HG03521 (cell line): Measurements from ENCODE around the gene TBC1D21.

Experiments
- ATAC-seq: cut with Tn5 transposase; IDR thresholded peaks from one replicate; pipeline ENCODE4 v1.9.1; 2021; ENCODE audit warnings: mild to moderate bottlenecking, moderate library complexity; ENCODE audit not compliant: unreplicated experiment

TBC1D21 gene

DNA sequence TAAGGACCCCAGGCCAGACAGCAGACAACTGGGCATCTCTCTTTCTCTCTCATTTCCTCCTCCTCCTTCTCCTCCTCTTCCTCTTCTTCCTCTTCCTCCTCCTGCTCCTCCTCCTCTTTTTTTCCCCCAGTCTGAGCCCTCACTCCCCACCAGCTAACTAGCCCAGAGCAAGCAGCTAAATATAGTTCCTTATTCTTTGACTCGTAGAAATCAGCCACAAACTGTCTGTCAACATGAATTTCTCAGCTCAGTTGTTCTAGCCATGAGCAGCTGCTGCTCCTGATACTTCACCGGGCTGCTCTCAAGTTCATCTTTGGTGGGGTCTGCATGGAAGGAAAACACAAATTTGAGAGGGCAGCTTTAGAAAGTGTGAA lies 33.7 kb downstream of the TBC1D21 start:
- no peak for ATAC-seq

DNA sequence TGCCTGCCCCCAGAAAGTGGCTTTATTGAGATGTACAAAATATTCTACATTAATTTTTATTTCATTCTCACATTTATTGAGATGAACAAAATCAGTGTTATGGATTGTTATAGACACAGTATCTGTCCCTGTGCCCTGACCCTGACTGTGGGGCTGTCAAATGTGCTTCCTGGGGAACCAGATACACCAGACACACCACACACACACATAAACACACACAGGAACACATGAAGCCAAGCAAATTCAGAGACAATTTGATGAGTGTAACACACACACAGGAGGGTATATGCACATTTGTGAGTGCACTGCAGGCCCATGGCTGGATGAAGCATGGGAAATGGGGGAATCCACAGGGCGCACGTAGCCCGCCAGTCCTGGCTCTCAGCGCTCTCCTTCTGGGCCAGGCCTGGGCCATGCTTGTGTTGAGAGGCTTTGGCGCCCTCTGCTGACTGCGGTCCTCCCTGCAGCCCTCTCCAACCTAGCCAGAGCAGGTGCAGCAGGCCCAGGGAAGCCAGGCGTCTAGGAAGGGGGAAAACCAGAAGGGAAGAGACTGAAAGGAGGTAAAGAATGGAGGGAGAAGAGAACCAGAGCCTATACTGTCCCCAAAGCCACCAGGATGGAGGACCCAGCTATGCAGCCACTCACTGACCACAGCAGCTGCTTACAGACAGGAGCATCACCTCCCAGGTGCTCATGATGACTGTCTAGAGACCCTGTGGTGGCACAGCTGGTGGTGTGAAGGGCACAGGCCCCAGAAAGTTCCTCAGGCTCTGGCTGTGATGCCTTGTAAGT lies 34.9 kb downstream of the TBC1D21 start:
- ATAC-seq: no peak

DNA sequence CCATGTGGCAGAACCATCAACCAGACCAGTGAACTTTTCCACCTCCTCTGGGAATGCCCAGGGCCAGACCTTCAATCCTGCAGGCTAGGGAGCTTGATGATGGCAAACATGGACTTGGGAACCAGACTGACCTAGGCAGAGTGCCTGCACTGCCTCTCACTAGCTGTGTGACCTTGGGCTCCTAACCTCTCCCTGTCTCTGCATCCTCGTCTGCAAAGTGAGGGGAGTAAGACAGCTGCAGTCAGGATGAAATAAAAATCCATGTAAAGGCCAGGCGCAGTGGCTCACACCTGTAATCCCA lies 35.4 kb downstream of the TBC1D21 start:
- no peak for ATAC-seq

DNA sequence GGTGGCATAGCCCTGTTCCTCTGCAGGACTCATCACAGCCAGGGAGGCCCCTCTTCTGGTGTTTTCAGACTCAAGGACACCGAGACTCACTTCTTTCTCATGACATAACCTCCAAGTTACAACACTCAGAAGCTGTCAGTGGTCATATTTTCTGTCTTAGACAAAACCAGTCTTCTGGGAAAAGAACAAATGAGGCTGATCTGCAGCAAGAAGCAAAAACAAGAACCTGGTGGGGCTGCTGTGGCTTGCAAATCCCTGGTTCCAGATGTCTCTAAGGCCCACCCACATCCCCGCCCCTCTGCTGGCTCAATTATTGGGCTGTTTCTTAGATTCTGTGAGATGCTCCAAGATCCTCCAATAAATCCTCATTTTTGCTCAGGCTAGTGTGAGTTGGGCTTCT lies 36.3 kb downstream of the TBC1D21 start:
- ATAC-seq: no peak

DNA sequence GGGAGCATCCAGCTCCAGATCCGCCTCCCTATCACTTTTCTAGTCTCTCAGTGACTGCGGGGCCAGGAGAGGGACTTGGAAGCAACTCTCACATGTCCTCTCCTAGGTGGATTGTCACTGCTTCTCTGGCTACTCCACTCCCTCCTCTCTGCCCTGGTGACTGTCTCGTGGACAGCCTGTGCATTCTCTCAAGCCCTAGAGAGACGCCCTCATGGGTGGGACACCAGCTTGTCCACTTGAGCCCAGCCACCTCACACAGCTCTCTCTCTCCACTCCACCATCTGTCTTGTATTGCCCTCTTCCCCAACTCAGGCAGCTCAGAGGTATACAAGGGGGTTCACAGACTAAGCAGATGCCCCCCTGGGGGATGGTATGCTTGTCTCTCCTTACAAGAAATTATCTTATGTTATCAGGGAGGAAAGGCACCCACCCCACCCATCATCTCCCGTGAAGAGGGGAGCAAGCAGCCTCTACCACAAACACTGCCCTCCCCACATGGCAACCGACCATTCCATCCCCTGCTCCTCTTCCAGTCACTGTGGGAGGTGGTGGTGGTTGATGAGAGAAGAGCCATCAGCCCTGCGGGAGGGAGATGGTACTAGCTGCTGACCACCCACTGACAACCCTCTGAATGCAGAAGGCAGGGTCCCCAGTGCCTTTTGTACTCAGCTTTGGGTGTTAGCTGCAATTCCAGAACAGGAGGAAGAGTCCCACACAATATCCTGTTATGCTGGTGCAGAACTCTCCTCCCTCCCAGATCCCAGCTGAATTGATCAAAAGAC lies 37.3 kb downstream of the TBC1D21 start:
- ATAC-seq: no peak

DNA sequence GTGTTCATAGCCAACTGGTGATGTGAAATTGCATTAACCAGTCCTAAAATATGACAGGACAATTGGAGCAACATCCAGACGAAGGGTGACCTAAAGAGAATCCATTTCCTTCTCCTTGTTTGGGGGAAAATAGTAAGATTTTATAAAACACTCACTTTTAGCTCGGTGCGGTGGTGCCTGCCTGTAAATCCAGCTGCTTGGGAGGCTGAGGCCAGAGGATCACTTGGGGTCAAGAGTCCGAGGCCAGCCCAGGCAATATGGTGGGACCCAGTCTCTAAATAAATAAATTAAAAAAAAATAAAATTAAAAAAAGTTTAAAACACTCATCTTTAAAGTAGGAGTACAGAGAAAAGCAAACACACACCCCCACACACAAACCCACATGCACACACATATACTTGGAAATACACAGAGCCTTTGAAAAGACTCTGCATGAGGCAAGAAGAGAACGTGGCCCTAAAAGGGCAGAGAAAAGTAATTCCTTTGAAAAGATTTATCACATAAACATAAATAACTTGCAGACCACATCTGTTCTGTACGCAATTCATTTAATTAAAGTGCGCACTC lies 38.7 kb downstream of the TBC1D21 start:
- no peak for ATAC-seq

DNA sequence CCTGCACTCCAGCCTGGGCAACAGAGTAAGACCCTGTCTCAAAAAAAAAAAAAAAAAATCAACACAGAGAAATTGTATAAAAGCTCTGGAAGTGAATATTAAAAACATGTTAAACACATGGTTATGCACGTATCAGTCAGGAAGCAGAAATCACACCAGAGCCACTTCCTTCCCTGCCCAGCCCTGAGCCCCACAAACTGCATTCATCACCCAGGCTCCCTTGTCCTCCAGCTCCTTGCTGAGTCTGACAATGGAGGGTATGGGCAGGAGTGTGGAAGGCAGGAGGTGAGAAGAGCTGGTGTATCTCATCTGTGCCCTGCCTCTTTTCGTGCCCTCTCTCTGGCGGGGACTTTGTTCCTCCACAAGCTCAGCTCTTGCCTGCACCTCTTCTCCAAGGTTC lies 40.8 kb downstream of the TBC1D21 start:
- no peak for ATAC-seq

DNA sequence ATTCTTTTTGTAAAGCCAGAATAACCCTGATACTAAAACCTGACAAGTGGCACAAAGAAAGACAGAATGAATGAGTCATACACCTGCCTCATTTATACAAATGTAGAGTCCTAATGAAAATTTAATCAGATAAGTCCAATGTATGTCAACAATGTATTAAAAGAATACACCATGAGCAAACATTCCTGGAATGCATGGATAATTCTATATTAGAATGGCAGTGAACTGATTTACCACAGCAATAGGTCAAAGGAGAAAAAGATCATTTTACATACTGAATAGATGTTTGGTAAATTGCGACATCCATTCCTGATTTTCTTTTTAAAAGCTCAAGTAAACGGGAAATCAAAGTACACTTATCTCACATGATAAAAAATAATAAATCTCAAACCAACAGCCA lies 41.7 kb downstream of the TBC1D21 start:
- ATAC-seq: no peak

DNA sequence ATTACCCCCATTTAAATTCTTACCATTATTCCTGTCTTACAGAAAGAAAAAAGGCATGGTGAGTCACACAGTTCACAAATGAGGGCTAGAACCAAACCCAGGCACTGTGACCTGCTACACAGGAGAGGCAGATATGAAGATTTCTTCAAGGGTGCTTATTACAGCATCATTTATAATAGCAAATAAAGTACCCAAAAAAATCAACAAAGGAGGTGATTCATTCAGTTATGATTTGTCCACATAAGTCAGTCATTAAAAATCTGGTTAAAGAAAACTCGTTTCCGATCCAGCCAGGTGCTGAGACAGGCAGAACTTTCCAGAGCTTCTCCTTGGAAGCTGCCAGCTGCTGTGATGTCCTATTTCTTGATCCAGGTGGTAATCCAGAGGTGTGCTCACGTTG lies 45.4 kb downstream of the TBC1D21 start:
- no peak for ATAC-seq

DNA sequence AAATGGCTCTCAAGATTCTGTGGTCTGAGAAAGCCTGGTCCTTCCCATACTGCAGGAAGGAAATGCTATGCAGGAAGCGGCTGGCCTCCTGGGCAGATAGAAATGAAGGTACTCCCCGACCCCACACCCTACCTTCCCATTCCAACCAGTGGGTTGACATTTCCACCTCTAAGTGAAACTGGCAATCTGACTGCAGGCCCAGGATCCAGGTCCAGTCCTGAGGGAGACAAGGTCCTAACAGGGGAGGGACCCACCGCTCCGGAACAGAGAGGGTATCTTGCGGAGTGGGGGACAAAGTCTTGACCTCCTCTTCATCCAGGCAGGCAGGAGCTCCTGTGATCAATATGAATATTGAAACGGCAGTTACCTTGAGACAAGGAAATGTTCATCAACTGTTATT lies 46.3 kb downstream of the TBC1D21 start:
- ATAC-seq: no peak

DNA sequence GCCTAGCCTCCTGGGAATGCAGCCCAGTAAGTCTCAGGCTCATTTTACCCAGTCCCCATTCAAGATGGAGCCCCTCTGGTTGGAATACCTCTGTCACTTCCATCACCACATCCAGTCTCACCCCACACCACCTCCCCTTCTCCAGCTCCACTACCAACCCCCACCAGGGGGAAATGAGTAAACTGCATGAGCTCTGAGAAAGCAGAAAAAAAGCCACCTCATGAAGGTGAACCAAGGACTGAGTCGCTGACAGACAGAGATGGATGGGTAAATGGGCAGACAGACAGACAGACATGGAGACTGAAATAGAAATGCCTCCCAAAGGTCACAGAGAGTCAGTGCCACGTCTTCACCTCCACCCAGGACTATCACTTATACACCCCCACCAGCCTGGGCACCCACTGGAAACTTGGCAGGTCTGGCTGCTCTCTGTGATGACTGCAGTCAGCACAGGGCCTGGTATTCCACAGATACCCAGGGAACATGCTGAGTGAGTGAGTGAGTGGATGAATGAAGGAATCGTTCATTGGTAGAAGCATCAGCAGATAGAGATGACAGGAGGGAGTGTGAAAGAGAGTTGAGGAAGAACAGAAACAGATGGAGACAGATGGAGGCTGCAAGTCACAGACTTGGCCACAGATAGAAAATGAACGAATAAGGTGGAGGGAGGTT lies 48.0 kb downstream of the TBC1D21 start:
- no peak for ATAC-seq

DNA sequence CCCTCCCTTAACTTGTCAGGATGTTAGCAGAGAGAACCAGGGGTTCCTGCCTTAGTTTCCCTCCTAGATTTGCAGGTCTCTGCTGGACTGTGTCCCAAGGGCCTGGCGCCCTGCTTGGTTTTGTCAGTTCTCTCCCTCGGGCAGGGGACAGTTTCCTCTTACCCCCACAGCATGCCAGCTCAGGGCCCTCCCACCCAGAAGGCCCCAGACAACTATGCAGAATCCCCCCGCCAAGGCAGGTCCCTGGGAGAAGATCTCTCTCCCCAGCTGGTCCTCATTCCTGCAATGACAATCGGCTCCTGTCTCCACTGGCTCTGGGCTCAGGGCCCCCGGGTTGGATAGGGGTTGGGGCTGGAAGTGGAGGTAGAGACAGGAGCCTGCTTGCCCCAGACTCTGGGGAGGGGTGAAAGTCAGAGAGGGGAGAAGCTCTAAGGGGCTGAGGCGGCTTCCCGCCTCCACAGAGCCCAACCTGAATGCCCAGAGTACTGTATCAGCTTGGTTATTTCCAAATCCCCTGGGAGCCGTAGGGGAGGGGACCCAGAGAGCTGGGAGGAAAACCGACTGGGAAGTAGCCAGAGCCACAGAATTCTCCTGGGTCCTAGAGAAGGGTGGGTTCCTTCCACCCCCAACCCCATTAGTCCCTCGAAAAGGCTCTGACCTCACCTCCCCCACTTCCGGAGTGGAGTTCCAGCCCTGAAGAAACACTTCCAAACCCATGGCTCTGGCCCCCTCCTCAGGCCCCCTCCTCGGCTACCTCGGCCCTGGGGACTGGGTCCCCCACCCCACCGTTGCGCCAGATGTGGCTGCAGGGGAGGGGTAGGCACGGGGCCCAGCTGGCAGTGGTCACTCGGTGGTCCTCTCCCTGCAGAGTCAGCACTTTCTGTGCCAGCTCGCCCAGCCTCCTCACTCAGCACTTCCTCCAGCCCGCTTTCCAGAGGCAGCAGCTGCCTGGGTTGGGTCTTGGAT lies 49.1 kb downstream of the TBC1D21 start:
- ATAC-seq: no peak

DNA sequence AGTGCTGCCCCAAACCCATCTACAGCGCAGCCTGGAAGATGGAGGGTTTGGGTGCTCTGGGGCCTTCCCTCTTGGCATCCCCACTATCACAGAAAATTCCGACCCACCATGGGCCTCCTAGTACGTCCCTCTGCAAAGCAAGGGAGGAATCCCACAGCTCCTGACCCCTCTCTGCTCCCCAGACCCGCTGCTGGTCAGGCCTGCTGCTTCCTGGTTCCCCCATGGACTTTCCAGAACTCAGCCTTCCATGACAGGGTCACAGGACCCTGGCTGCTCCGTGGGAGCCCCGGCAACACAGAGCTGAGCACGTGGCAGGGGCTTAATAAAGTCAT lies 49.8 kb downstream of the TBC1D21 start:
- ATAC-seq: no peak

DNA sequence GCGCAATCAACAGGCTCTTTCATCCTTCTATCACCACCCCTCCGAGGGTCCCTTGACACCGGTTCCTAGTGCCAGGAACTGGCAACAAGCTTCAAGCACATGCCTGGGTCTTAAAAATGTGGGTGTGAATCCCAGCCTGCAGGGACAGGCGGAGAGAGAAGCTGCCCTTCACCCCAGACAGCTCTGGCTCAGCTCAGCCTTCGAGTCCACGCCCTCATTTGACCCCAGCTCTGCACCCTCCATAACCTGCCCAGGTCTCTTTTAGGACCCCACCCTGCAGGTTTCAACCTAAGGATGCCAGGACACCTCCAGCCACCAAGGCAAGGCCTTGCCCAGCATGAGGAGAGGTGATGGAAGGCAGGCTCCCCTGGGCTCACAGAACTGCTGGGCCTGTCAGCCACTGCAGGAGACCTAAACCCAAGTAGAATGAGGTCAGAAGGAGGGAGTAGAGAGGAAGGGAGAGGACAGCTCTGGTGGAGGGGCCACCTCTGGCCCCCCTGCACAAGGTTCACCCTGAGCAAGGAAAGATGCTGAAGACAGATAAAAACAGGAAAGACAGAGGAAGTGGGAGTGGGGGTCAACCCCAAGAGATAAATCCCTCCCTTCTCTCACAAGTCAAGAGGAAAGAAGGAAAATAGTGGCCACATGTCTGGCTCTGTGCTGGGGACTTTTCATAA lies 50.3 kb downstream of the TBC1D21 start:
- ATAC-seq: no peak

DNA sequence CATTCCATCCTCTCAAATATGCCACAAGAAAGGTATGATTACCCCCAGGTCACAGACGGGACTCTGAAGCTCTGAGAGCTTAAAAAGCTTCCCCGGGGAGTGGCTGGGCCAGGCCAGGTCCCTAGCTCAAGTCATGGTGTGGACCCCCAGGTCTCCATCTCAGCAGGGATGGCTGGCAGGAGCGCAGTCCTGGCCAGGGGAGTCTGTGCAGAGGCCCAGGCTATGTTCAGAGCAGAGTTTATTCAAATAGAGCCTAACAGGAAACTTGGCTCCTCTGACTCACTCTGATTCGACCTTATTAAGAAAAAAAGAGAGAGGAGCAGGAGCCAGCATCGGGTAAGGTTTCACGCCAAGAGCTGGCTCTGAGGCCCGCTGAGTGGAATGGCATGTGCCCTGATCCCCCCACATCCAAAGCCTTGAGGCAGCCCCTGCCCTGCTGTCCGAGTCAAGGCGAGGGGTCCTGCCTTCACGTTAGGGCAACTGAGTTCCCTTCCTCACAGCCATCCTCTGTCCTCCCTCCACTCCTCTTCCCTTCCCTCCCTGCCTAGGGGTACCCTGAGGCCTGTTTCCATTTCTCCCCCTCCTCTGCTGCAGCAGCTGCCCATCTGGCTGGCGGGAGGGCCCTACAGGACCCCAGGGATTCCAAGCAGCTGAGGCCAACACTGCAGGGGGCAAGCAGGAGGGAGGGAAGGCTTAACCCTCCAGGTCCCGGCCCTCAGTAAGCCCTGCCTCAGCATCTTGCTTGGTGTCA lies 51.0 kb downstream of the TBC1D21 start:
- no peak for ATAC-seq

DNA sequence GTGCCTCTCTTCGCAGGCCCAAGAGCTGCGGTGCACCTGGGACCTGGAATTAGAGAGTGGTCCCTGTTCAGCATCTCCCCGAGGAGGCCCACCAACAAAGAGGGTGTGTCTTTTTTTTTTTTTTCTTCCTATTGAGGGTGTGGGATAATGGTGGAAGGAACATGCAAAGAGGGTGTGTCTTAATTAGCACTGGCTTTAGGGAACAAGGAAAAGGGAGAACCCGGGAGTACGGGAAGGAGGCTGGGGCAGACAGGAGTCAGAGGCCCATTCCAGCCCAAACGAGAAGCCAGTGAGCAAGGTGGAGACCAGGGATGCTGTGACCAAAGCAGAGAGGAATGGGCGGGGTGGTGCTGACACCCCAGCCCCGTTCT lies 52.5 kb downstream of the TBC1D21 start:
- no peak for ATAC-seq

DNA sequence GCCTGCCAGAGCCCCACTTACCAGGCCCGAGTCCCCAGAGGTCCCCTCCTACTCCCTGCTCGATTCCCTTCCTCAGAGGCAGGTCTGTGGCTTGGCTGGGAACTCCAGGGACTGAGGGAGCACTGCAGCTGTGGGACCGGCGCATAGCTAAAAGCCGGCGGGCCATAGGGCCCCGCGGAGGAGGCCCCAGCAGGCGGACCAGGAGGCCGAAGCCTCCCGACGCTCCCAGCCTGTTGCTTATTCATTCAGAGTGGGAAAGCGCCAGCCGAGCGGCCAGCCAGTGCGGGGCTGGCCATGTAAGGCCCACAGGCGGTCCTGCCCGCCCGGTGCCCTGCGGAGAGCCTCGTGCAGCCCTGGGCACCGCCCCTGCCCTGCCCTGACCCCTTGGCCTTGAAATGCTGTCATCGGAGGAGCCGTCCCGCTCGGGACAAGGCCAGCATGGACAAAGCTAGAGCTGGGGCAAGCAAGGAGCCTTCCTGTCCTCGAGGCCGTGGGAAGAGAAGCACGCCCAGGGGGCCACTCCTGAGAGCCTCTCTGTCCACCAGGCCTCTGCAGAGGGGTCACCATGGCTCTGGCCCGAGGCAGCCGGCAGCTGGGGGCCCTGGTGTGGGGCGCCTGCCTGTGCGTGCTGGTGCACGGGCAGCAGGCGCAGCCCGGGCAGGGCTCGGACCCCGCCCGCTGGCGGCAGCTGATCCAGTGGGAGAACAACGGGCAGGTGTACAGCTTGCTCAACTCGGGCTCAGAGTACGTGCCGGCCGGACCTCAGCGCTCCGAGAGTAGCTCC lies 53.0 kb downstream of the TBC1D21 start, which contains the start of gene LOXL1:
TSS of gene LOXL1 (plus strand) at position 244 of the 784 bp plus-strand sequence. CDS start at position 566, 322 bp downstream.
- ATAC-seq: no peak

DNA sequence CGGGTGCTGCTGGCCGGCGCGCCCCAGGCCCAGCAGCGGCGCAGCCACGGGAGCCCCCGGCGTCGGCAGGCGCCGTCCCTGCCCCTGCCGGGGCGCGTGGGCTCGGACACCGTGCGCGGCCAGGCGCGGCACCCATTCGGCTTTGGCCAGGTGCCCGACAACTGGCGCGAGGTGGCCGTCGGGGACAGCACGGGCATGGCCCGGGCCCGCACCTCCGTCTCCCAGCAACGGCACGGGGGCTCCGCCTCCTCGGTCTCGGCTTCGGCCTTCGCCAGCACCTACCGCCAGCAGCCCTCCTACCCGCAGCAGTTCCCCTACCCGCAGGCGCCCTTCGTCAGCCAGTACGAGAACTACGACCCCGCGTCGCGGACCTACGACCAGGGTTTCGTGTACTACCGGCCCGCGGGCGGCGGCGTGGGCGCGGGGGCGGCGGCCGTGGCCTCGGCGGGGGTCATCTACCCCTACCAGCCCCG lies 53.7 kb downstream of the TBC1D21 start:
- no peak for ATAC-seq
